ENCODE results near the gene STEAP3.

Gene STEAP3, protein sequence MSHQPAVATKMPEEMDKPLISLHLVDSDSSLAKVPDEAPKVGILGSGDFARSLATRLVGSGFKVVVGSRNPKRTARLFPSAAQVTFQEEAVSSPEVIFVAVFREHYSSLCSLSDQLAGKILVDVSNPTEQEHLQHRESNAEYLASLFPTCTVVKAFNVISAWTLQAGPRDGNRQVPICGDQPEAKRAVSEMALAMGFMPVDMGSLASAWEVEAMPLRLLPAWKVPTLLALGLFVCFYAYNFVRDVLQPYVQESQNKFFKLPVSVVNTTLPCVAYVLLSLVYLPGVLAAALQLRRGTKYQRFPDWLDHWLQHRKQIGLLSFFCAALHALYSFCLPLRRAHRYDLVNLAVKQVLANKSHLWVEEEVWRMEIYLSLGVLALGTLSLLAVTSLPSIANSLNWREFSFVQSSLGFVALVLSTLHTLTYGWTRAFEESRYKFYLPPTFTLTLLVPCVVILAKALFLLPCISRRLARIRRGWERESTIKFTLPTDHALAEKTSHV

GRCh38 chr2:119223521-119224390 is at the start of gene STEAP3:
Gene STEAP3, plus strand, starts transcription at chr2:119223834. Its CDS starts 7,179 bp downstream, at chr2:119231013.
- DNase-seq (ENCODE audit: low read depth) = no peak

- peak; percentile 46 for DNase-seq (ENCODE audit: low read depth)
These were observed 49.2 kb upstream of the STEAP3 start for GRCh38 chr2:119174216-119174992.

- no peak for DNase-seq (ENCODE audit: low read depth)
These were observed 48.7 kb upstream of the STEAP3 start for GRCh38 chr2:119174993-119175347.

GRCh38 chr2:119175517-119175916 is 48.1 kb upstream of the STEAP3 start:
- DNase-seq (ENCODE audit: low read depth) = no peak

DNA sequence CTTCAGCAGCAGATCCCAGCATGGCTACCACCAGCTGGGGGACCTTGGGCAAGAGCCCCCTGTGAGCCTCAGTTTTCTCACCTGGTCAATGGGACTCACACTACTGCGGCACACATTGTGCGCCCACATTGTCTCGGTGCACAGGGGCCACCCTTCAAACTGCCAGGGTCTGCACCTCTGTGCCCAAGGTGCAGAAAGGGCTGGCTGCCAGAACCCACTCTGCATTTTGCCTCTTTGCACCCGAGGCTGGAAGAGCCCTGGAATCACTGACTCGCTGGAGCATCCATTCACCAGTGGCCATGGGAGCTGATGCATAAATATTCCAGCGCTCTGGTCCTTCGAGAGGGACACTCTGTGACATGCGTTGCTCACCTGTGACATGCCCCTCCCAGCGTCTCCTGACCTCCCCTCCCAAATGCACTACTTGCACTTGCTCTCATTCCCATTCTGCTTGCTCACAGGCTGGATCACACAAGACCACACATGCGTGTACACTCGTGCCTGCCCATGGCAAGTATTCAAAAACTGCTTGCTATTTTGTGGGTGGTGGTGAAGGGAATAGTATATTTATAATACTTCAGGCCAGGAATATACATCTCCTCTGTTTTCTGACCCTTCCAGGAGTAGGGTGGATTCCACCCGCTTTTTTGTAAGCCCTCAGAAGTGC is 46.3 kb upstream of the STEAP3 start:
- no peak for DNase-seq (ENCODE audit: low read depth)

DNA sequence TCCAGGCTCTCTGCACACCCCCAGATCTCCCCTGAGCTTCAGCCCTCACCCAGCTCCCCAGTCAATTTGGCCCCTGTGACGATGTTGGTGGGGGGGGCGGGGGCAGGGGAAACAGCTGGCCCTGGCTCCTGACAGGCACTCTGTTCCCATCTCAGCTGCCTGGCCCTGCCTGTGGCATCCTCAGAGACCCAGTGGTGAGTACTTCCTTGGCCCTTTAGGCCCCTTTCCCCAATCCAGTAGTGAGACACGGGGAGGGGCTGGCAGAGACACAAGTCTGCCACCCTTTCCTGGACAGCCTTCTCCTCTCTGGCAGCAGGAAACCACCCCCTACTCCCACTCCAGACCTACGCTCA is 45.8 kb upstream of the STEAP3 start:
- no peak for DNase-seq (ENCODE audit: low read depth)

GRCh38 chr2:119178776-119179175 is 44.9 kb upstream of the STEAP3 start:
- DNase-seq (ENCODE audit: low read depth) = no peak

- DNase-seq (ENCODE audit: low read depth) = no peak
These were observed 44.4 kb upstream of the STEAP3 start for GRCh38 chr2:119179202-119179601.

DNA sequence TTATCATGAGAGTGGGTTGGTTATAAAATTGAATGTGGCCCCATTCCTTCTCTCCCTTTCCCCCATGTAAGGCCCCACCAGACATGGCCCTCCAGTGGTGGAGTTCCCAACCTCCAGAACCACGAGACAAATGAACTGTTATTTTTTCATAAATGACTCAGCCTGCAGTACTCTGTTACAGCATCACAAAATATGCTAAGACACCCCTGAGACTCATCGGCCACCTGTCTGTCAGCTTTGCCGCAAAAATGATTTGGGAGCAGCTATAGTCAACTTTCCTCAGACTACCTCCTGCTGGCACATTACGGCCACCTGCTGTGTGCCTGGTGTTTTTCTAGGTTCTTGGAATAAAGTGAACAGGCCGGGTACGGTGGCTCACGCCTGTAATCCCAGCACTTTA is 43.6 kb upstream of the STEAP3 start:
- no peak for DNase-seq (ENCODE audit: low read depth)

DNA sequence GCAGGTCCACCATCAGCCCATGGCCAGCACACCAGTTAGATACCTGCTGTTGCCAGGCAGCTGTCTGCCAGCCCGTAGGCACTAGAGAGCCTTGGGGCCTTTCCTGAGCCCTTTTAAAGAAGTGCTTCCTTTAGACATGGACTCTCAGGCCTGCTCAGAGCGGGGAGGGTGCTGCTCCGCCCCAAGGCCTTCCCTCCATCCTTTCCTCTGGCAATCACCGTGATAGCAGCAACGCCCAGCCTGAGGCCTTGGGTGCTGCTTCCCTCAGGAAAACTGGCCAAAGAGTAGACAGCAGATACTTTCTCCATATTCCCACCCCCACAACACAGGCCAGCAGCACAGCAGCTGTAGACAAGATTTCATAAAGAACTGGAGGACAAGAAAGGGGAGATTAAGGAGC is 42.7 kb upstream of the STEAP3 start:
- no peak for DNase-seq (ENCODE audit: low read depth)

DNA sequence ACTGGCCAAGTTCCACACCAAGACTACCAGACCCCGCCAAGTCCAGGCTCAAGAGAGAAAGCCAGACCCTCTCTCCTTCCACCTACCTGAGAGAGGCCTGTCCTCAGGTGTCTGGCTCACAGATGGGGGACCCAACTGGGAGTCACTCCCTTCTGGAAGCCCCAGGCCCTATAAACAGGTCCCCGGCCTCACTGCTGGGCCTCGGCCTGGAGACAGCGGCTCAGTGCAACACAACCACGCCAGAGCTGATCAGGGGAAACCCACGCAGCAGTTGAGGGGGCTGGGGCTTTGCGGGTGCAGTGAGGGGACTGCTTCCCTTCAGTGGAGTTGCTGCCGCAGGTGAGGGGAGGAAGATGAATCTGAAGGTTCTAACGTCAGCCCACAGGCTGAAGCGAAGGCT is 42.2 kb upstream of the STEAP3 start:
- no peak for DNase-seq (ENCODE audit: low read depth)

- DNase-seq (ENCODE audit: low read depth) = no peak
These were observed 41.7 kb upstream of the STEAP3 start for GRCh38 chr2:119181791-119182445.

GRCh38 chr2:119184512-119184911 is 39.1 kb upstream of the STEAP3 start:
- no peak for DNase-seq (ENCODE audit: low read depth)

DNA sequence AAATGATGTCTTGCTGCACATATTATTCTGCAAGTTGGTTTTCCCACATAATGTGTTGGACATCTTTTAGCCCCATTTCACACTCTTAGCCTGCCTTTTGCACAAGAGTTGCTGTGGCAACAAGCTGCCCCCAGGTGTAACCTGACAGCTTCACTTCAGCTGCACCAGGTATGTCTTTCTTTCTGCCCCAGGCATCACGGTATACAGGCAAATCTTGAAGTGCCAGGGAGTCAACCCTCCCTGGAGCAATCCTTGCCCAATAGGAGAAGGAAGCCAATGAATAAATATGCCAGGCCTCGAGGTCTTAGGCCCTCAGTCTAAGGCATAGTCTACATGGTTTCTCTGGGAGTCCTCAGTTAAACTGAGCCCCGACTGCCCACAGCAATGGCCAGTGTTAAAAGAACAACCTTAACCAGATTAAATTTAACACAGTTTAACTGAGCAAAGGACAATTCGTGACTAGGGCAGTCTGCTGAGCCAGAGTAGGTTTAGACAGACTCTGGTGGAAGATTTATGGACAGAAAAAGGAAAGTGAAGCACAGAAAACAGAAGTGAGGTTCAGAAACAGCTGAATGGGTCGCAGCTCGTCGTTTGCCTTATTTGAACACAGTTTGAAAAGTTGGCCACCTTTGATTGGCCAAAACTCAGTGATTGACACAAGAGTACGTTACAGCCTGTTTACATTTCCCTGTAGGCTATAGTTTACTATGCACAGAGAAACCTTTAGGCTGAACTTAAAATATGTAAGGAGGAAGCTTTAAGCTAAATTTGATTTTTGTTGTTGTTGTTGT is 33.1 kb upstream of the STEAP3 start:
- no peak for DNase-seq (ENCODE audit: low read depth)

GRCh38 chr2:119192893-119193292 is 30.7 kb upstream of the STEAP3 start:
- DNase-seq (ENCODE audit: low read depth) = no peak

- DNase-seq (ENCODE audit: low read depth) = no peak
These were observed 28.6 kb upstream of the STEAP3 start for GRCh38 chr2:119195001-119195400.

GRCh38 chr2:119195887-119196286 is 27.7 kb upstream of the STEAP3 start:
- DNase-seq (ENCODE audit: low read depth) = no peak

- no peak for DNase-seq (ENCODE audit: low read depth)
These were observed 27.1 kb upstream of the STEAP3 start for GRCh38 chr2:119196301-119197125.

- DNase-seq (ENCODE audit: low read depth) = no peak
These were observed 26.6 kb upstream of the STEAP3 start for GRCh38 chr2:119197126-119197405.
